WTC11 (cell line): ENCODE measurements around the gene PPTC7. TPM values are rescaled to one million over a fixed set of nuclear protein-coding genes. Genes with fewer than 3 reads are reported as not detected.
A peak's percentile ranks its signal among the peaks of the same experiment; 100 is the strongest.
"Not testable (repeated sequence)": the region's sequence is repeated elsewhere in the genome, so short reads cannot be mapped to it uniquely, and the experiment has no call there.

Experiments
- ATAC-seq: fragments of 200-7000 bp; cut with Tn5 transposase; 2 replicates; pipeline ENCODE4 v1.10.0; 2021; ENCODE audit warnings: mild to moderate bottlenecking, moderate library complexity
- CTCF ChIA-PET: fragments of 300-600 bp; sonication (Branson Sonifier 250); formaldehyde crosslinking; loops from one replicate; lab custom pipeline; 2021; ENCODE audit warnings: antibody characterized with exemption; lab: Charles Lee
- POLR2A ChIA-PET: fragments of 350-600 bp; sonication (Branson Sonifier 250); formaldehyde crosslinking; loops from one replicate; lab custom pipeline; 2021; ENCODE audit warnings: antibody characterized with exemption; lab: Charles Lee
- DNase-seq: peaks from one replicate; pipeline ENCODE4 v3.0.0; 2021; ENCODE audit warnings: low spot score
- H3K27ac Mint-ChIP-seq: 2 replicates; pipeline ENCODE4 v1.8.0; 2021; ENCODE audit warnings: mixed read lengths
- H3K27me3 Mint-ChIP-seq: 2 replicates; pipeline ENCODE4 v1.8.0; 2021; ENCODE audit warnings: low read depth, mild to moderate bottlenecking, moderate library complexity, mixed read lengths
- H3K36me3 Mint-ChIP-seq: 2 replicates; pipeline ENCODE4 v1.8.0; 2021; ENCODE audit warnings: mixed read lengths
- H3K4me1 Mint-ChIP-seq: 2 replicates; pipeline ENCODE4 v1.8.0; 2022; ENCODE audit warnings: mixed read lengths
- H3K4me3 Mint-ChIP-seq: 2 replicates; pipeline ENCODE4 v1.8.0; 2021; ENCODE audit warnings: mild to moderate bottlenecking, moderate library complexity, mixed read lengths
- H3K9me3 Mint-ChIP-seq: 2 replicates; pipeline ENCODE4 v1.8.0; 2021; ENCODE audit warnings: mixed read lengths
- CTCF ChIP-seq: fragments of 200-600 bp; IDR thresholded peaks from 2 replicates; pipeline ENCODE4 v1.8.0; 2022; ENCODE audit warnings: antibody characterized with exemption
- E2F5 ChIP-seq: sonication (generic); formaldehyde crosslinking; IDR thresholded peaks from 2 replicates; pipeline ENCODE4 v1.8.1; 2022; ENCODE audit warnings: mild to moderate bottlenecking, moderate library complexity, missing genetic modification reagents
- ETV6 ChIP-seq: sonication (generic); formaldehyde crosslinking; IDR thresholded peaks from 2 replicates; pipeline ENCODE4 v1.8.1; 2022; ENCODE audit warnings: mild to moderate bottlenecking, missing genetic modification reagents
- FOXJ3 ChIP-seq: sonication (generic); formaldehyde crosslinking; IDR thresholded peaks from 2 replicates; pipeline ENCODE4 v1.9.0; 2021; ENCODE audit warnings: missing genetic modification reagents, mild to moderate bottlenecking, borderline replicate concordance
- FOXP4 ChIP-seq: sonication (generic); formaldehyde crosslinking; IDR thresholded peaks from 2 replicates; pipeline ENCODE4 v1.8.0; 2022; ENCODE audit warnings: mild to moderate bottlenecking, missing genetic modification reagents
- GABPB1 ChIP-seq: sonication (generic); formaldehyde crosslinking; IDR thresholded peaks from 2 replicates; pipeline ENCODE4 v1.8.1; 2023; ENCODE audit warnings: mild to moderate bottlenecking, missing genetic modification reagents
- GRHL2 ChIP-seq: fragments of 250-450 bp; sonication (Bioruptor Pico); IDR thresholded peaks from 2 replicates; pipeline ENCODE4 v1.8.0; 2022; ENCODE audit warnings: mild to moderate bottlenecking, moderate library complexity; ENCODE audit not compliant: insufficient replicate concordance, severe bottlenecking
- MYBL2 ChIP-seq: sonication (generic); formaldehyde crosslinking; IDR thresholded peaks from 2 replicates; pipeline ENCODE4 v1.8.1; 2023; ENCODE audit warnings: mild to moderate bottlenecking, moderate library complexity, missing genetic modification reagents
- NFATC4 ChIP-seq: fragments of 250-450 bp; sonication (Bioruptor Pico); IDR thresholded peaks from 2 replicates; pipeline ENCODE4 v1.9.0; 2021; ENCODE audit warnings: mild to moderate bottlenecking
- OVOL2 ChIP-seq: fragments of 250-450 bp; sonication (Bioruptor Pico); IDR thresholded peaks from 2 replicates; pipeline ENCODE4 v1.9.0; 2021; ENCODE audit warnings: mild to moderate bottlenecking, borderline replicate concordance
- RORB ChIP-seq: fragments of 250-450 bp; sonication (Bioruptor Pico); IDR thresholded peaks from 2 replicates; pipeline ENCODE4 v1.9.0; 2021; ENCODE audit warnings: mild to moderate bottlenecking
- TEAD4 ChIP-seq: sonication (generic); formaldehyde crosslinking; IDR thresholded peaks from 2 replicates; pipeline ENCODE4 v1.8.0; 2022; ENCODE audit warnings: mild to moderate bottlenecking, missing genetic modification reagents
- ZNF138 ChIP-seq: sonication (generic); formaldehyde crosslinking; conservative IDR thresholded peaks from 2 replicates; pipeline ENCODE4 v1.8.1; 2022; ENCODE audit warnings: mild to moderate bottlenecking, moderate library complexity, missing genetic modification reagents
- ZNF232 ChIP-seq: sonication (generic); formaldehyde crosslinking; IDR thresholded peaks from 2 replicates; pipeline ENCODE4 v1.8.0; 2022; ENCODE audit warnings: mild to moderate bottlenecking, missing genetic modification reagents
- ZNF425 ChIP-seq: fragments of 250-450 bp; sonication (Bioruptor Pico); conservative IDR thresholded peaks from 2 replicates; pipeline ENCODE4 v1.9.0; 2021; ENCODE audit warnings: mild to moderate bottlenecking
- total RNA-seq: library from RNA; stranded (reverse); gene quantifications from 3 replicates; pipeline ENCODE4 v1.2.3, GENCODE V29; 2021
- TF ChIP-seq, protein P1 (sequence below): sonication (generic); formaldehyde crosslinking; IDR thresholded peaks from 2 replicates; pipeline ENCODE4 v1.8.1; 2023; ENCODE audit warnings: mild to moderate bottlenecking, missing genetic modification reagents
- TF ChIP-seq, protein P2 (sequence below): fragments of 250-450 bp; sonication (Bioruptor Pico); IDR thresholded peaks from 2 replicates; pipeline ENCODE4 v2.1.2; 2022; ENCODE audit warnings: mild to moderate bottlenecking, moderate library complexity
- TF ChIP-seq, protein P3 (sequence below): sonication (generic); formaldehyde crosslinking; IDR thresholded peaks from 2 replicates; pipeline ENCODE4 v1.8.0; 2022; ENCODE audit warnings: missing genetic modification reagents

The PPTC7 gene
- total RNA-seq, 1 experiment from 2014 or later: 15.6 TPM

DNA sequence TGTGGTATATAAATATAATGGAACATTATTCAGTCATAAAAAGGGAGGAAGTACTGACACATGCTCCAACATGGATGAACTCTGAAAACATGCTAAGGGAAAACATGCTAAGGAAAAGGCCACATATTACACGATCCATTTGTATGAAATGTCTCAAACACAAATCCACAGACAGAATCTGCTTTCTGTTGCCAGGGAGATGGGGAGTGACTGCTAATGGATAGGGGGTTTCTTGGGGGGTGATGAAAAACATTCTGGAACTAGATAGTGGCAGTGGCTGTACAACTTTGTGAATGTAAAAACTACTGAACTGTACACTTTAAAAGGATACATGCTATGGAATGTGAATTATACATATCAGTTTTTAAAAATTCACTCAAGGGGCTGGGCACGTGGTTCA, 6.6 kb downstream of the PPTC7 start:
- Mint-ChIP-seq H3K9me3 (peaks cover 16% of the 10 kb centered on the region), H3K4me1 (peaks cover 32% of the 10 kb centered on the region), H3K27ac (no peak overlapping the region), H3K4me3 (no peak overlapping the region), H3K36me3 (peaks cover 15% of the 10 kb centered on the region), H3K27me3 (no peaks in the 10 kb centered on the region)
- TF ChIP-seq, protein P1, sequence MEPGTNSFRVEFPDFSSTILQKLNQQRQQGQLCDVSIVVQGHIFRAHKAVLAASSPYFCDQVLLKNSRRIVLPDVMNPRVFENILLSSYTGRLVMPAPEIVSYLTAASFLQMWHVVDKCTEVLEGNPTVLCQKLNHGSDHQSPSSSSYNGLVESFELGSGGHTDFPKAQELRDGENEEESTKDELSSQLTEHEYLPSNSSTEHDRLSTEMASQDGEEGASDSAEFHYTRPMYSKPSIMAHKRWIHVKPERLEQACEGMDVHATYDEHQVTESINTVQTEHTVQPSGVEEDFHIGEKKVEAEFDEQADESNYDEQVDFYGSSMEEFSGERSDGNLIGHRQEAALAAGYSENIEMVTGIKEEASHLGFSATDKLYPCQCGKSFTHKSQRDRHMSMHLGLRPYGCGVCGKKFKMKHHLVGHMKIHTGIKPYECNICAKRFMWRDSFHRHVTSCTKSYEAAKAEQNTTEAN (CRISPR knock-in tag): no peak
- TF ChIP-seq FOXJ3 (CRISPR knock-in tag) (no peak), CTCF (no peak), FOXP4 (CRISPR knock-in tag) (no peak), GRHL2 (CRISPR knock-in tag) (no peak), ZNF425 (no peak), ETV6 (no peak), OVOL2 (CRISPR knock-in tag) (no peak), ZNF138 (CRISPR knock-in tag) (no peak), MYBL2 (no peak)
- TF ChIP-seq, protein P2, sequence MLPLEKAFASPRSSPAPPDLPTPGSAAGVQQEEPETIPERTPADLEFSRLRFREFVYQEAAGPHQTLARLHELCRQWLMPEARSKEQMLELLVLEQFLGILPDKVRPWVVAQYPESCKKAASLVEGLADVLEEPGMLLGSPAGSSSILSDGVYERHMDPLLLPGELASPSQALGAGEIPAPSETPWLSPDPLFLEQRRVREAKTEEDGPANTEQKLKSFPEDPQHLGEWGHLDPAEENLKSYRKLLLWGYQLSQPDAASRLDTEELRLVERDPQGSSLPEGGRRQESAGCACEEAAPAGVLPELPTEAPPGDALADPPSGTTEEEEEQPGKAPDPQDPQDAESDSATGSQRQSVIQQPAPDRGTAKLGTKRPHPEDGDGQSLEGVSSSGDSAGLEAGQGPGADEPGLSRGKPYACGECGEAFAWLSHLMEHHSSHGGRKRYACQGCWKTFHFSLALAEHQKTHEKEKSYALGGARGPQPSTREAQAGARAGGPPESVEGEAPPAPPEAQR (CRISPR knock-in tag): no peak
- TF ChIP-seq, protein P3, sequence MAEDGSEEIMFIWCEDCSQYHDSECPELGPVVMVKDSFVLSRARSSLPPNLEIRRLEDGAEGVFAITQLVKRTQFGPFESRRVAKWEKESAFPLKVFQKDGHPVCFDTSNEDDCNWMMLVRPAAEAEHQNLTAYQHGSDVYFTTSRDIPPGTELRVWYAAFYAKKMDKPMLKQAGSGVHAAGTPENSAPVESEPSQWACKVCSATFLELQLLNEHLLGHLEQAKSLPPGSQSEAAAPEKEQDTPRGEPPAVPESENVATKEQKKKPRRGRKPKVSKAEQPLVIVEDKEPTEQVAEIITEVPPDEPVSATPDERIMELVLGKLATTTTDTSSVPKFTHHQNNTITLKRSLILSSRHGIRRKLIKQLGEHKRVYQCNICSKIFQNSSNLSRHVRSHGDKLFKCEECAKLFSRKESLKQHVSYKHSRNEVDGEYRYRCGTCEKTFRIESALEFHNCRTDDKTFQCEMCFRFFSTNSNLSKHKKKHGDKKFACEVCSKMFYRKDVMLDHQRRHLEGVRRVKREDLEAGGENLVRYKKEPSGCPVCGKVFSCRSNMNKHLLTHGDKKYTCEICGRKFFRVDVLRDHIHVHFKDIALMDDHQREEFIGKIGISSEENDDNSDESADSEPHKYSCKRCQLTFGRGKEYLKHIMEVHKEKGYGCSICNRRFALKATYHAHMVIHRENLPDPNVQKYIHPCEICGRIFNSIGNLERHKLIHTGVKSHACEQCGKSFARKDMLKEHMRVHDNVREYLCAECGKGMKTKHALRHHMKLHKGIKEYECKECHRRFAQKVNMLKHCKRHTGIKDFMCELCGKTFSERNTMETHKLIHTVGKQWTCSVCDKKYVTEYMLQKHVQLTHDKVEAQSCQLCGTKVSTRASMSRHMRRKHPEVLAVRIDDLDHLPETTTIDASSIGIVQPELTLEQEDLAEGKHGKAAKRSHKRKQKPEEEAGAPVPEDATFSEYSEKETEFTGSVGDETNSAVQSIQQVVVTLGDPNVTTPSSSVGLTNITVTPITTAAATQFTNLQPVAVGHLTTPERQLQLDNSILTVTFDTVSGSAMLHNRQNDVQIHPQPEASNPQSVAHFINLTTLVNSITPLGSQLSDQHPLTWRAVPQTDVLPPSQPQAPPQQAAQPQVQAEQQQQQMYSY (CRISPR knock-in tag): no peak
- CTCF ChIA-PET: interaction anchor here (0.7 kb wide), 1 partner anchor 10 kb away, joined by 4 read pairs; no protein-coding TSS in a partner anchor
- POLR2A ChIA-PET: no interaction called here
- no peak for DNase-seq
- ATAC-seq: no peak

DNA sequence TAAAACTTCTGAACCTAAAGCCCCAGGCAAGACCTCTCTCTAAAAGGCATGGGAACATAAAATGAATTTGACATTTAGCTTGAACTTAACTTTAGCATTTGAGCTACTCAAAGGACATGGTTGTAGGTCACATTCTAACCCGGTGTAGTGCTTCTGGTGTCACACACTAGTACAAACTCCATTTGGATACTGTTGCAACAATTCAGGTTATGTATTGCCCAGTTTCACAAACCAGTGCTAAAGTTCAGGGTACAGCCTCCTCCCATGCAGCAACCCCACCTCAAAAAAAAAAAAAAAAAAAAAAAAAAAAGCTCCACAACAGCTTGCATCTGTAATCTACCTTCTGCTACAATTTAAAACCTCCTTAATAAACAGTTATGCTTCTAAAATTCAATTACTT, 7.8 kb downstream of the PPTC7 start:
- CTCF ChIA-PET: interaction anchor here (0.6 kb wide), 2 partner anchors 105 to 129 kb away, joined by 3 read pairs; no protein-coding TSS in a partner anchor
- TF ChIP-seq TEAD4 (CRISPR knock-in tag) (no peak), E2F5 (no peak), RORB (no peak), GABPB1 (CRISPR knock-in tag) (peak; percentile 80), ZNF232 (no peak), NFATC4 (CRISPR knock-in tag) (no peak)
- TF ChIP-seq, all 79 proteins: peak for 1
- DNase-seq: no peak
- Mint-ChIP-seq H3K4me1 (peaks cover 28% of the 10 kb centered on the region), H3K4me3 (no peak overlapping the region), H3K9me3 (peaks cover 22% of the 10 kb centered on the region), H3K27me3 (no peaks in the 10 kb centered on the region), H3K36me3 (peaks cover 23% of the 10 kb centered on the region), H3K27ac (no peak overlapping the region)
- POLR2A ChIA-PET: no interaction called here
- ATAC-seq: no peak

DNA sequence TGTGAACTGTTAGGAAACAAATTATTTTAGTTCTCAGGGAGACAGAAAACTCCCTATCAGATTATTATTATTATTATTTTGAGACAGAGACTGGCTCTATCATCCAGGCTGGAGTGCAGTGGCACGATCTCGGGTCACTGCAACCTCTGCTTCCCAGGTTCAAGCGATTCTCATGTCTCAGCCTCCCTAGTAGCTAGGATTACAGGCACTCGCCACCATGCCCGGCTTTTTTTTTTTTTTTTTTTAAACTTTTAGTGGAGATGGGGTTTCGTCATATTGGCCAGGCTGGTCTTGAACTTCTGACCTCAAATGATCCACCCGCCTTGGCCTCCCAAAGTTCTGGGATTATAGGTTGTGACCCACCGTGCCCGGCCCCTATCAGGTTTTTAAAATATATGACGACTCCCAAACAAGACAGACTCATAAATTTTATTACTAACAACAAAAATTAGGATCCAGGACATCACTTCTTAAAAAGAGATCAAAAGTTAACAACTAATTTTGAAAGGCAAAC, 8.3 kb downstream of the PPTC7 start:
- H3K27me3 Mint-ChIP-seq, CTCF ChIA-PET, H3K27ac Mint-ChIP-seq, H3K4me3 Mint-ChIP-seq, ATAC-seq, DNase-seq: not testable (repeated sequence)
- Mint-ChIP-seq H3K9me3 (peaks cover 24% of the 10 kb centered on the region), H3K4me1 (peaks cover 22% of the 10 kb centered on the region), H3K36me3 (peaks cover 25% of the 10 kb centered on the region)
- POLR2A ChIA-PET: interaction anchor here (0.7 kb wide), 1 partner anchor 89 kb away, joined by 11 read pairs; no protein-coding TSS in a partner anchor
